ENCODE measurements around the gene POLD1.

- TF ChIP-seq CTCF (IDR thresholded peaks at IDR 0.05) (no peak), ZFX (IDR thresholded peaks at IDR 0.05; ENCODE audit: borderline replicate concordance) (no peak)
These were observed 14.7 kb downstream of the POLD1 start for GRCh38 chr19:50398675-50399367.
